Measurements from ENCODE around the gene CENPA. TPM values are rescaled to one million over a fixed set of nuclear protein-coding genes. Genes with fewer than 3 reads are reported as not detected.

Gene CENPA
- total and polyA plus RNA-seq, 7 donors: 0.12 to 0.23 TPM; not detected in 5

GRCh38 chr2:26807788-26808460 is 22.1 kb downstream of the CENPA start:
- ATAC-seq: no peak

GRCh38 chr2:26809211-26809610 is 23.4 kb downstream of the CENPA start:
- ATAC-seq (no peak), DNase-seq (no peak)
- H3K27ac ChIP-seq: no peak overlapping the region
- H3K4me3 ChIP-seq: no peak overlapping the region
- intact Hi-C loops (cut with DNase I): no loop called here
- no peaks in the 10 kb centered on the region for H3K36me3 ChIP-seq (ENCODE audit: insufficient read depth in 1 of 2, low read depth in 1 of 2)
- TF ChIP-seq, protein P1, sequence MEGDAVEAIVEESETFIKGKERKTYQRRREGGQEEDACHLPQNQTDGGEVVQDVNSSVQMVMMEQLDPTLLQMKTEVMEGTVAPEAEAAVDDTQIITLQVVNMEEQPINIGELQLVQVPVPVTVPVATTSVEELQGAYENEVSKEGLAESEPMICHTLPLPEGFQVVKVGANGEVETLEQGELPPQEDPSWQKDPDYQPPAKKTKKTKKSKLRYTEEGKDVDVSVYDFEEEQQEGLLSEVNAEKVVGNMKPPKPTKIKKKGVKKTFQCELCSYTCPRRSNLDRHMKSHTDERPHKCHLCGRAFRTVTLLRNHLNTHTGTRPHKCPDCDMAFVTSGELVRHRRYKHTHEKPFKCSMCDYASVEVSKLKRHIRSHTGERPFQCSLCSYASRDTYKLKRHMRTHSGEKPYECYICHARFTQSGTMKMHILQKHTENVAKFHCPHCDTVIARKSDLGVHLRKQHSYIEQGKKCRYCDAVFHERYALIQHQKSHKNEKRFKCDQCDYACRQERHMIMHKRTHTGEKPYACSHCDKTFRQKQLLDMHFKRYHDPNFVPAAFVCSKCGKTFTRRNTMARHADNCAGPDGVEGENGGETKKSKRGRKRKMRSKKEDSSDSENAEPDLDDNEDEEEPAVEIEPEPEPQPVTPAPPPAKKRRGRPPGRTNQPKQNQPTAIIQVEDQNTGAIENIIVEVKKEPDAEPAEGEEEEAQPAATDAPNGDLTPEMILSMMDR (IDR thresholded peaks at IDR 0.05): no peak
- 86 to 96% (median 92%) methylated on average over 3 of the region's 3 CpGs for WGBS, 3 donors
- no peaks in the 10 kb centered on the region for H3K4me1 ChIP-seq
- H3K27me3 ChIP-seq (ENCODE audit: insufficient read depth in 3 of 3, low read length in 2 of 3): peaks cover 0 to 11% (median 0%) of the 10 kb centered on the region in 3 donors
- no peaks in the 10 kb centered on the region for H3K9me3 ChIP-seq

More at GRCh38 chr2:26807788-26808460, 22.1 kb downstream of the CENPA start:
- Histone ChIP-seq H3K27ac (no peak overlapping the region), H3K36me3 (ENCODE audit: insufficient read depth in 1 of 2, low read depth in 1 of 2) (no peaks in the 10 kb centered on the region), H3K27me3 (ENCODE audit: insufficient read depth in 3 of 3, low read length in 2 of 3) (peaks cover 0 to 2% (median 0%) of the 10 kb centered on the region in 3 donors), H3K4me1 (no peaks in the 10 kb centered on the region), H3K4me3 (no peak overlapping the region), H3K9me3 (no peaks in the 10 kb centered on the region)
- TF ChIP-seq, protein P1 (IDR thresholded peaks at IDR 0.05): no peak
- intact Hi-C loops (cut with DNase I): no loop called here
- 56 to 61% (median 60%) methylated on average over 2 of the region's 2 CpGs for WGBS, 3 donors
- DNase-seq: no peak

- no peak overlapping the region for H3K27ac ChIP-seq
- intact Hi-C loops (cut with DNase I): no loop called here
- ATAC-seq (no peak), DNase-seq (no peak)
- no peaks in the 10 kb centered on the region for H3K36me3 ChIP-seq (ENCODE audit: insufficient read depth in 1 of 2, low read depth in 1 of 2)
- WGBS, 3 donors: 72 to 74% (median 73%) methylated on average over 6 of the region's 6 CpGs
- TF ChIP-seq, protein P1 (IDR thresholded peaks at IDR 0.05): no peak
- no peaks in the 10 kb centered on the region for H3K9me3 ChIP-seq
- H3K4me3 ChIP-seq: no peak overlapping the region
- no peaks in the 10 kb centered on the region for H3K4me1 ChIP-seq
- peaks cover 0 to 14% (median 0%) of the 10 kb centered on the region in 3 donors for H3K27me3 ChIP-seq (ENCODE audit: insufficient read depth in 3 of 3, low read length in 2 of 3)
These were observed 24.2 kb downstream of the CENPA start for GRCh38 chr2:26809876-26810577.

GRCh38 chr2:26811261-26811660 is 25.4 kb downstream of the CENPA start:
- Histone ChIP-seq H3K36me3 (ENCODE audit: insufficient read depth in 1 of 2, low read depth in 1 of 2) (no peaks in the 10 kb centered on the region), H3K4me1 (no peaks in the 10 kb centered on the region), H3K27ac (no peak overlapping the region), H3K4me3 (no peak overlapping the region), H3K9me3 (no peaks in the 10 kb centered on the region), H3K27me3 (ENCODE audit: insufficient read depth in 3 of 3, low read length in 2 of 3) (peaks cover 0 to 14% (median 0%) of the 10 kb centered on the region in 3 donors)
- WGBS, 3 donors: 59 to 64% (median 63%) methylated on average over 8 of the region's 8 CpGs
- ATAC-seq (no peak), DNase-seq (no peak)
- intact Hi-C loops (cut with DNase I): no loop called here
- TF ChIP-seq, protein P1 (IDR thresholded peaks at IDR 0.05): no peak

Data from psoas muscle (tissue), 8 donors.